22Rv1 (cell line): ENCODE results near the gene INCENP.

Experiments used
- H3K27ac ChIP-seq: fragments of 450-650 bp; 2 replicates; pipeline ENCODE4 v1.5.1; 2017
- CTCF ChIP-seq: fragments of 450-650 bp; IDR thresholded peaks from 2 replicates; pipeline ENCODE4 v1.5.1; 2017; ENCODE audit warnings: mild to moderate bottlenecking
- ZFX ChIP-seq: fragments of 450-650 bp; IDR thresholded peaks from 2 replicates; pipeline ENCODE4 v1.6.1; 2017; ENCODE audit warnings: antibody characterized with exemption, borderline replicate concordance

Gene INCENP

GRCh38 chr11:62108971-62109404 is 14.8 kb upstream of the INCENP start:
- H3K27ac ChIP-seq = no peak overlapping the region

GRCh38 chr11:62115085-62115694 is 8.6 kb upstream of the INCENP start:
- H3K27ac ChIP-seq = no peak overlapping the region
- TF ChIP-seq ZFX (no peak), CTCF (no peak)

More at GRCh38 chr11:62108971-62109404, 14.8 kb upstream of the INCENP start:
- TF ChIP-seq CTCF = no peak

- no peak overlapping the region for H3K27ac ChIP-seq
- TF ChIP-seq CTCF = no peak
- TF ChIP-seq ZFX = no peak
Measured at GRCh38 chr11:62116451-62116850, 7.4 kb upstream of the INCENP start.

GRCh38 chr11:62119569-62119968 is 4.2 kb upstream of the INCENP start:
- no peak overlapping the region for H3K27ac ChIP-seq
- TF ChIP-seq ZFX (no peak), CTCF (no peak)

- TF ChIP-seq ZFX (no peak), CTCF (no peak)
- no peak overlapping the region for H3K27ac ChIP-seq
Measured at GRCh38 chr11:62120001-62120400, 3.8 kb upstream of the INCENP start.

- TF ChIP-seq ZFX = no peak
- TF ChIP-seq CTCF = no peak
- no peak overlapping the region for H3K27ac ChIP-seq
Measured at GRCh38 chr11:62120431-62120830, 3.4 kb upstream of the INCENP start.

- TF ChIP-seq CTCF (no peak), ZFX (no peak)
- no peak overlapping the region for H3K27ac ChIP-seq
Measured at GRCh38 chr11:62122076-62122475, 1.7 kb upstream of the INCENP start.
